Measurements from ENCODE around the gene PRR33.
A peak's percentile ranks its signal among the peaks of the same experiment; 100 is the strongest.
"Not testable (repeated sequence)": the region's sequence is repeated elsewhere in the genome, so short reads cannot be mapped to it uniquely, and the experiment has no call there.

PRR33 gene

DNA sequence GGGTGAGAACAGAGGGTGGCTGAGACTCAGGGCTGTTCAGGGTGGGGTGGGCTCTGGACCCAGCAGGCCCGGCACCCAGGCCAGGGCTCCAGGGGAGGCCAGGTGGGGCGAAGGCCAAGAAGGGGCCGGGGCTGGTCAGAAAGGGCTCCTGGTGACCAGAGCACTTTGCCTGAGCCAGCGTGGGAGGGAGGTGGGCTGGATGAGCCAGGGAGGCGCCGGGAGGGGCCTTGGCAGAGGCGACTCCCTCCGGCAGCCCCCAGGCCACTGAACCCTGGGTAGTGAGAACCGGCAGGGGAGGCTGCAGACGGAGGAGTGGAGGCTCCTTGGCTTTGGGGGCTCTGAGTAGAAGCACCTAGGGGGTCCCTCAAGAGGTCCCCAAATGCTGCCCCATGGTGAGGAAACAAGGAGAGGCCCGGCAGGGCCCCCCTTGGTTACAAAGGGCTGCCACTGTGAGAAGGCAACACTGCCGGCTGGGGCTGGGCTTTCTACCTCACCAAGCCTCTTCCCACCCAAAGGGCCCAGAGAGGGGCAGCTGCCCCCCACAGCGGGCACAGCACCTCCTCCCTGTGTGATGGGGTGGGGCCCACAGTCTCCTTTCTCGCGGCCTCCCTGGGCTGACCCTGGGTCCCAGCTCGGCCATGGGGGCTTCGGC is 17.1 kb downstream of the PRR33 start:
- DNase-seq: not testable (repeated sequence)

DNA sequence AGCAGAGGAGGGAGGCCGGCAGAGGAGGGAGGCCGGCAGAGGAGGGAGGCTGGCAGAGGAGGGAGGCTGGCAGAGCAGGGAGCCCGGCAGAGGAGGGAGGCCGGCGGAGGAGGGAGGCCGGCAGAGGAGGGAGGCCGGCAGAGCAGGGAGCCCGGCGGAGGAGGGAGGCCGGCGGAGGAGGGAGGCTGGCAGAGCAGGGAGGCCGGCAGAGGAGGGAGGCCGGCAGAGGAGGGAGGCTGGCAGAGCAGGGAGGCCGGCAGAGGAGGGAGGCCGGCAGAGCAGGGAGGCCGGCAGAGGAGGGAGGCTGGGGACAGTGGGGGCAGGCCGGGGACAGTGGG is 17.9 kb downstream of the PRR33 start:
- DNase-seq: not testable (repeated sequence)

DNA sequence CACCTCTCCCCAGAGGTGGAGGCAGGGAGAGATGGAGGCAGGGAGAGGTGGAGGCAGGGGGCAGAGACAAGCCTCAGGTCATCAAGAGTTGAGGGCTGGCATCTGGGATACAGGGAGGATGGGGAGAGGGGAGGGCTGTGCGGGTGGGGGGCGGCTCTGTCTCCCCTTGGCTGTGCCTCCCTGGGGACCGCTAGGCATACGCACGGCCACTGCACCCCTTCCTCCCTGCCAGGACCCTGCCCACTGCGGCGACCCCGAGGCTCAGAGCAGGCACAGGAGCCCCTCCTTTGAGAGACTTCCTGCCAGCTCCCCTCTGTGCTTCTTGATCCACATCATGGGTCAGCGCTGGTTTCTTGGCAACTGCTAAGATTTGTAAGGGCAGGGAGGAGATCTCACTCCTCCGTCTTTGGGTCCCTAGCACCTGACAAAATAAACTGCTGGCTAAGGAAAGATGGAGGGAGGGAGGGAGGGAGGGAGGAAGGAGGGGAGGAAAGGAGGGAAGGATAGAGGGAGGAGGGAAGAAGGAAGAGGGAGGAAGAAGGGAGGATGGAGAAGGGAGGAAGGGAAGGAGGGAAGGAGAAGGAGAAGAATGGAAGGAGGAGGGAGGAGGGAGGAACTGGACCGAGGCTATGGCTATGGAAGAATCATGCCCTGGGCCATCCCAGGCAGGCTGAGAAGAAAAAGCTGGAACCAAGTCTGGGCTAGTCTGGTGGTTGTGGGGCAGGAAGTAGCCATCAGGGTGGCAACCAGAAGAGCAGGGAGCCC is 18.5 kb downstream of the PRR33 start:
- DNase-seq: no peak

DNA sequence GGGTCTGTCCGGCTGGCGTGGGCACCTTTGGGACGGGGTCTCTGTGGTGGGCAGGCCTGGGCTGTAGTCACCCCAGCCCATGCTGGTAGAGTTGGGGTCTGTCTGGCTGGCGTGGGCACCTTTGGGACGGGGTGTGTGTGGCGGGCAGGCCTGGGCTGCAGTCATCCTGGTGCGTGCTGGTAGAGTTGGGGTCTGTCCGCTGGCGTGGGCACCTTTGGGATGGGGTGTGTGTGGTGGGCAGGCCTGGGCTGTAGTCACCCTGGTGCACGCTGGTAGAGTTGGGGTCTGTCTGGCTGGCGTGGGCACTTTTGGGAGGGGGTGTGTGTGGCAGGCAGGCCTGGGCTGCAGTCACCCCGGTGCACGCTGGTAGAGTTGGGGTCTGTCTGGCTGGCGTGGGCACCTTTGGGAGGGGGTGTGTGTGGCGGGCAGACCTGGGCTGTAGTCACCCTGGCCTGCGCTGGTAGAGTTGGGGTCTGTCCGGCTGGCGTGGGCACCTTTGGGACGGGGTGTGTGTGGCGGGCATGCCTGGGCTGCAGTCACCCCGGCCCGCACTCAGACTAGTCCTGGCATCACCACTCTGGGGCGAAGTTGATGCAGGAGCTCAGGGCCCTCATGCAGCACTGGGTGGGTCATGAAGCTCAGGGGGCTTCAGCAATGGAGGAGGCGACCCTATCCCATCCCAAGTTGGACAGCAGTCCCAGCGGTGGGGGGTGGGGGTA is 19.3 kb downstream of the PRR33 start:
- DNase-seq: no peak

DNA sequence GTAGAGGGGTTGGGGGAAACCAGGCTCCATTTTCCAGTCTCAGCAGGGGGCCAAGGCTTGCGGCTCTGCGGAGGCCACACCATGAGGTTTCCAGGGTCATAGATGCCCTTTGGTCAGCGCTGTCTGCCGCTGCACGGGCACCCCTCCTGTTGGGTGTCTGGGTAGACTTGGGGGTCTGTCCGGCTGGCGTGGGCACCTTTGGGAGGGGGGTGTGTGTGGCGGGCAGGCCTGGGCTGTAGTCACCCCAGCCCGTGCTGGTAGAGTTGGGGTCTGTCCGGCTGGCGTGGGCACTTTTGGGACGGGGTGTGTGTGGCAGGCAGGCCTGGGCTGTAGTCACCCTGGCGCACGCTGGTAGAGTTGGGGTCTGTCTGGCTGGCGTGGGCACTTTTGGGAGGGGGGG is 20.2 kb downstream of the PRR33 start:
- DNase-seq: no peak

DNA sequence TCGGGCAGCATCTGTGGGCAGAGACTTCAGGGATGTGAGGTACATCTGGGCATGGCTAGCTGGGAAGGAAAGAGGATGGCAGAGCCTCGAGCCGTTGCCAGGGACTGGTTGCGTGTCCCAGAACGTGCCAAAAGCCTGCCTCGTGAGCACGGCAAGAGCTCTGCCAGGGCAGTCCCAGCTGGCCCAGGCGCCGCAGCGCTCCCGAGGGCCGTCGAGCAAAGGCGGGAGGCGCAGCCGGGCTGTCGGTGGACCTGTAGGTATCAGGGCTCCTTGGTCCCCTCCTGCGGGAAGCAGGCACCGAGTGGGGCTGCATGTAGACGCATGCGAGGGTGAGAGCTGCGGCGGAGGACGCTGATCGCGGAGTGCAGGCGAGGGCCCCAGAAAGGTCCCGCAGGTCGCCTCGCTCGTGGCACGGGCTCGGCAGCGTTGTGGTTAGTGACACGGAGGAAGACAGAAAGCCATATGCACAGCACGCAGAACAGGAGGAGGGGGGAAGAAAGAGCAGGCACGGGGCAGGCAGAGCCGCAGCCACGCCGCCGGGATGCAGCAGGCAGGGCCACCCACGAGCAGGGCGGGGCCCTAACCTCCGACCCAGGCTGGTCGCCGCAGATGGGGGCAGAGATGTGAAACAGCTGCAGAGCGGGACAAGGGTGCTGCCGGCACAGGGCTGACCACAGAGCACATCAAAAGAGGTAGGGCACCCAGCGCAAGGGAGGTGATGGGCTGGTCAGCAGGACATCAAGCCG is 20.8 kb downstream of the PRR33 start:
- no peak for DNase-seq

DNA sequence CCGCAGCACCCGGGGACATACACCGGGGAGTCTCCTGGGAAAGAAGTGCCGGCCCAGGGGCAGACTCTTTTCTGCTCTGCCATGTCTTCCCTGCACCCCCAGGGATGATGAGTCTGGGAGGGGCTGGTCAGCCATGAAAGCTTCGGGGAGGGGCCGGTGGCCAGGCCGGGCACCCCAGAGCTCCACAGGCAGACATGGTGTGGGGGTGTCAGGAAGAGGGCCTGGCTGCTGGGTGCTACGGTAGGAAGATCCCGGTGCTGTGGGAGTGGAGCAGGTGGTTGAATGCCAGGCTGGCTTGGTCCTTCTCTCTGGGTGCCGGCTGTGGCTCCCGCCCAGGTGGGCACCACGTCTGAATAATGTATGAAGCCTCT is 21.4 kb downstream of the PRR33 start:
- DNase-seq: no peak

DNA sequence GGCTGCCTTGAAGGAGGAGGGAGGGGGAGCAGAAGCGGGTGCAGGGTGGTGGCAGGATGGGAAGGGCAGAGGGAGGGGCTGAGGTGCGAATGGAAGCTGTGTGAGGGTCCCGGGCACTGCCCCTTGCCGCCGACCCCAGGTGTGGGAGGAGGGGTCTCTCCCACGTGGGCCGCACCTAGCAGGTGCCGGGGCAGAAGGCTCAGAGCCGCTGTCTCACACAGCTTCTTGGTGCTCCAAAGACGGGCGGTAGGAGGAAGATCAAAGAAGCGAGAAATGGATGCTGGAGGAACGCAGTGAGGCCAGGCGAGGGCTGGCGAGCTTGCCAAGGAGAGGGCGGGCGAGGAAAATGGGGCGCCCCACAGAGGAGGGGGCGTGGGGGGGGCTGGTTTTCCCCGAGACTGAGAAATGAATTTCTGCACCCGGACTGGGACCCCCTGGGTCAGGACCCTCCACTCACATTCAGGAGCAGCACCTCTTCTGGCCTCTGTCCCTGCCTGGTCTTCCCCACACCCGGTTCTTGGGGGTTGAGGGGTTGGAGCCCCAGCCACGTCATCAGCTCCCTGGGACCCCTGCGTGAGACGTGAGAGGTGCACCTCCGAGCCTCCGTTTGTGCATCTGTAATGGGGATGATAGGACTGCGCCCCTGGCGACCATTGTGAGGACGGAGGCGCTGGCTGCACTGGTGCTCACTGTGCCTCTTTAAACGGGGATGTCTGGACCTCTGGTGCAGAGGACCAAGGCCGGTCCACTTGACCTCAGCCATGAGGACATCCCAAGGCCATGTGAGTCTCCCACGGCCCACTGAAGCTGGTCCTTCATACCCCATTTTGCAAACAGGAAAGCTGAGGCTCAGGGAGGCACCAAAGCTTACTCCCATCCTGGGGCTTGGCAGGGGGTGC is 22.0 kb downstream of the PRR33 start:
- DNase-seq: no peak

DNA sequence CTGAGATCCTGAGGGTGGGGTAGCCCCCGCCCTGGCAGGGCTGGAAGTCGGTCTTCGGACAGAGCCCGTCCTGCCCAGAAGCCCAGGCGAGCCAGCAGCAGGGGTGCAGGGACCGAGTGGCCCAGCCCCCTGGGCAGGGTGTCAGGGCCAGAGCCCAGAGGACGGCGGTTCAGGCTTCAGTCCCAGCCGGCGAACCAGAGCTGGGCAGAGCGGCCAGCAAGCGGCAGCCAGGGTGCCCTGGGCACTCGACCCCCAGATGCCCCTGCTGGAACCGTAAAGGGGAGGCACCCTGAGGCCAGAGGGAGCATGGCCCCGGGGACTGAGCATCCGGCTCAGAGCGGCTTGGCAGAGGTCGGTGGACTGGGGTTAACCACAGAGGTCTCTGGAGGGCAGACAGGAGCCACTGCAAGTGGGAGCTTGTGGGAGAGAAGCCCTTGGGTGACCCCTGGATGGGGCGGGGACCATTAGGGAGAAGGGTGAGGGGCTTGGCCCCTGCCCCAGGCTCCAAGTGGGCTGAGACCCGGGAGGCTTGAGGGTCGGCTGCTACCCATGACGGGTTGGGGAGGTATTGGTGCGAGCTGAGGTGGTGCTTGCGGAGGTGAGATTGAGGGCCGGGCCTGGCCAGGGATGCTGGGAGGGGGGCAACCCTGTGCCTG is 22.9 kb downstream of the PRR33 start:
- DNase-seq: no peak

DNA sequence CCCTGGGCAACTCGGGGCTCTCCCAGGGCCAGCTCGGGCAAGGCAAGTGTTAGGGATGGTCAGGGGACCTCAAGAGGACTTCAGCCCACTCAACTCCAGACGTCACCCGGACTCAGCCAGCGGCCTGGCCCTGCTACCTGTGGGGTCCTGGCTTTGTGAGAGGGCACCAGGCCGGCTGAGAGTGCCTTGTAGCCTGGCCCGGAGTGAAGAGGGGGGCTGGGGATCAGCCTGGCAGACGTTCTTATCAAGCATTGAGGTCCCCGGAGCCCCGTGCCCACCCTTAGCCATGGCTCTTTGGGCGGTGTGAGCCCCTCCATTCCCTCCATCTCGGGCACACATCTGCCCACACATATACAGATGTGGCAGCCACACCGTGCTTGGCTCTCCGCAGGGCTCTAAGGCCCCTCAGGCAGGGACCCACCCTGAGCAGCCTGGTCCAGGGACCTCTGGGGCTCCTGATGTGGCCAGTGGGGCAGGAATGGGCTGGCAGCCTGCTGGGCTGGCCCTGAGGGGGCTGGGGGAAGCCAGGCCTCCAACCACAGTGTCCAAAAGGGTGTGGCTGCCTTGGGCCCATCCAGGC is 23.5 kb downstream of the PRR33 start:
- no peak for DNase-seq

DNA sequence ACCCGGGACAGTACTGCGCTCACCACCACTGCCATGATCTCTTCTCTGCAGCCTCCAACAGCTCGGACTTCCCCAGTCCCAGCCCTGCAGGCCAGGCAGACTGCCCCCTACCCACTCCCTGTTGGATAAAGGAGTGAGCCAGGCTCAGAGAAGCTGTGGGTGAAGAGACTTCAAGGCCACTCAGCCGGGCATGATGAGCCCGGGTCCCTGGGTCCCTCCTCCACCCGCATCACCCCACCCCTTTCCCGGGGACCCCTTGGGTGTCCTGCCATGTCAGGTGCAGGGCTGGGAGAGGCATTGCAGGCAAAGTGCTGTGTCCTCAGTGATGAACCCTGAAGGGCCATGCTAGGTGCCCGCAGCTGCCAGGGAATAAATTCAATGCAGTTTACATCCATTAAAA is 24.3 kb downstream of the PRR33 start:
- DNase-seq: no peak

DNA sequence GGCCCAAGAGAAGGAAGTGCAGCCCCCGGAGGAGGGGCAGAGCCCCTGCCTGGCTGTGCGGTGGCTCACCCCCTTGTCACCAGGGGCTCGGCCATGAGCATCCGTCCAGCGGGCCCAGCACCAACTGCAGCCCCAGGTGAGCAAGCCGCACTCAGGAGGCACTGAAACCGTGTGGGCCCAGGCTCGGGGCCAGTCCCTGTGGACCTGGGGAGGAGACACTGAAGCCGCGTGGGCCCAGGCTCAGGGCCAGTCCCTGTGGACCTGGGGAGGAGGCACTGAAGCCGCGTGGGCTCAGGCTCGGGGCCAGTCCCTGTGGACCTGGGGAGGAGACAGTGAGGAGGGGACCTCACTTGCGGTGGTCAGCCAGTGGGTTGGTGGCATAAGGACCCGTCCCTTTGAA is 24.9 kb downstream of the PRR33 start:
- no peak for DNase-seq

DNA sequence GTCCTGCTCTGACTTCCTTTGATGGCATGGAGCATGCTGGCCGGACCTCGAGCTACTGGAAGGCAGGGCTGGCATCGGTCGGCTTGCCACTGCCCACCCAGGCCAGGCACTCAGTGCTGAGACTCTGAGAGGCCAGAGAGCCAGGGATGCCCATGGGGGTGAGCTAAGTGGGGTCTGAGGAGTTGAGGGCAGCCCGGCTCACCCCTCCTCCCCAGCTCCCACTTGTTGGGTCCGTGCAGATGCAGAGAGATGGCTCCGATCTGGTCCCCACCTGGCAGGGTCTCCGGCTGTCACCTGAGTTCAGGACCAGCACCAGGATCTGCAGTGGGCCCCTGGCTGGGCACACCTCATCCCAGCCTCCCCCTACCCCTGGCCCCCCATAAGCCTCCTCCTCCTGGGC is 25.5 kb downstream of the PRR33 start:
- DNase-seq: no peak

DNA sequence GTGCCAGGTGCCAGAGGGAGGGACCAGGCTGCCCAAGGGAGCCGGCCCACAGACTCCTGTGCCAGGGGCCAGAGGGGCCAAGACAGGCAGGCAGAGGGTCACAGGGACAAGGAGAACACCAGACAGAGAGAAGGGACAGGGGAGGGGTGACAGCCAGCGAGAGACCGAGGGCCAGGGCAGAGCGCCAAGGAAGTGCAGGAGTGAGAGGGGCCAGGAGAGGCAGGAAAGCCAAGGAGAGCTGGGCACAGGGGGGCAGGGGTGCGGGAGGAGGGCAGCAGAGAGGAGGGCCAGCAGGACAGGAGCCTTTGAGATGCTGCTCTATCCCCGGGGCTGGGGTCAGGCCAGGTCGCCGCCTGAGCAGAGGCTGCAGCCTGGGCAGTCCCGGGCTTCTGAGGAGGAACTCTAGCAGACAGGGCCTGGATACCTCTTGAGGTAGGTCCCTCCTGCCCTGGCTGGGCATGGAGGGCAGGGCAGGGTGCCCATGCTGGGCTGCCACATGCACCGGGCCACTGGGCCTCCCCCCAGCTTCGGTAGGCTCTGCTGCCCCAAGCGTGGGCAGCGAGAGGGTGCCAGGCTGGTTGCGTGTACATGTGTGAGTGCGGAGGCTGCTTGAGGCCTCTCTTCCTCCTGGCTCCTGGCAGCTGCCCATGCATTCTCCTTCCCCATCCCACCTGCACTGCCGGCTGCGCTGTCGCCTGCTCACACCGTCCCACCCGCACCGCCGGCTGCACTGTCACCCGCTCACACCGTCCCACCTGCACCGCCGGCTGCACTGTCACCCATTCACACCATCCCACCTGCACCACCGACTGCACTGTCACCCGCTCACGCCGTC is 26.6 kb downstream of the PRR33 start:
- peak; percentile 35 for DNase-seq

DNA sequence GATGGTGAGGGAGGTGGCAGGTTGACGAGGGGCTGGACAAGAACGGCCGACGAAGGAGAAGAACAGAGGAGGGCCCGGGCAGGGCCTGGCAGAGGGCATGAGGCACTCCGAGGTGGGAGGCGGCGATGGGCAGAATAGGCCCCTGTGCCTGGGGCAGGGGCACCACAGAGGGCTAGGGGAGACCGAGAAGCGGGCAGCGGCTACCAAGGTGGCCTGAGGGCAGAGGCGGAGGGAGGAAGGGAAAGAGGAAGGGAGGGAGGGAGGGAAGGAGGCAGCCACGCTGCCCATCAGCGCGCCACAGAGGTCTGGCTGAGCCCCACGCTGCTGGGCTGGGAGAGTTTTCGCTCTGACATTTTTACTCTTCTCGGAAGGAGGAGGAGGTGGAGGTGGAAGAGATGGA is 27.5 kb downstream of the PRR33 start:
- DNase-seq: no peak

DNA sequence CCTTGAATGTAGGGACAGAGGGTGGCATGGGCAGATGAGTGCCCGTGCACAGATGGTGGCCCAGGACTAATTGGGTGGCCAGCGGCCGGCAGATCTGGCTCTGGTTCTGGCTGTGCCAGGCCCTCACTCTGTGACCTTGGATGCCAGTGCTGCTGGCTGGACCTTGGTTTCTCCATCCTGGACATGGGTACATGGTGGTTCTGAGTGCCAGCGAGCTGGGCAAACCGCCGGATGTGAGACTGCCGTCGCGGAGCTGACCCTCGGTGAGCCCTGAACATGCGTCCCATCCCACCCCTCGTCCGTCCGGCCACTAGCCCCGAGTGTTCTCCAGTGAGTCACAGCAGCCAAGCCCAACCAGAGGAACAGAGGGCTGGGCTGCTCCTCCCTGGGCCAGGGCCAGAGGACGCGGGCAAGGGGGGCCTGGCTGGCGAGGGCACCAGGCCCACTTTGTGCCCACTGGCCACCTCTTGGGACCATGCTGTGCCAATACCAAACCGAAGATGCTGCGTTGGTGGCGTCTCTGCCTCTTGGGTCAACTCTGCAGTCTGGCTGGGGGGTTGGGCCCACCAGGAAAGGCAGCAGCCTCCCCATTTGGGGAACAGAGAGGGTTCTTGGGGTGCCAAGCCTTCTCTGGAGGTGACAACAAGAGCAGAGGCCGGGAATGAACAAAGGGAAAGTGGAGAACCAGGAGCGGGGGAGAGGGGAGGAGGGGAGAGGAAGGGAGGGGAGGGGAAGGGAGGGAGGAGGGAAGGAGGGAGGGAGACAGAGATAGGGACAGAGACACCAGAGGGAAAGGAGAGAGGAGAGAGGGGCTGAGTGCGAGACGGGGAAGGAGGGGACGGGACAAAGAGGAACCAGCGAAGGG is 28.1 kb downstream of the PRR33 start:
- peak; percentile 53 for DNase-seq

DNA sequence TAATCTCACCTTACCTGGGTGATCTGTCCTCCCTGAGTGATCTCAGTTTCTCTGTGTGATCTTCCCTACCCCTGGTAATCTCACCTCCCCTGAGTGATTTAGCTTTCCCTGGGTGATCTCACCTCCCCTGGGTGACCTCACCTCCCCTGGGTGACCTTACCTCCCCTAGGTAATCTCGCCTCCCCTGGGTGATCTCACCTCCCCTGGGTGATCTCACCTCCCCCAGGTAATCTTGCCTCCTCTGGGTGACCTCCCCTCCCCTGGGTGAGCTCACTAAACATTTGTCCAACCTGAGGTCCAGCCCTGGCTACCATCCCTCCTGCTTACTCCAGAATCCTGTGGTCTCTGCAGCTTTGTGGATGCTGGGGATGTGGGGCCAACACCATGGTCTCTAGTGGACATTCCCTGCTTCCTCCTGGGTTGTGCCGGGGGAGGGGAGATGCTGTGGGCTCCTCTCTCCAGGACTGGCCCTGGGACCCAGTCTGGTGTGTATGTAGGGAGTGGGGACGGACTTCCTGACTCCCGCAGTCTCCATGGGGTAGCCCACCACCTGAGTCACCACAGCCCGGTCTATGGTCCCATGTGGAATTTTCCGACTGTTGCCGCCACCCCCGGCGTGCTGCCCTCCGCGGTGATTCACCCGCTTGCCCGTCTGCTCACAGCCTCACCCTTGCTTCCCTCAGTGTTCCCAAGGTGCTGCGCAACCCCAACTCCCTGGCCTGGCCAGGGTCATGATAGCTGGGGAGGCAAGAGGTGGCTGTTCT is 28.9 kb downstream of the PRR33 start:
- no peak for DNase-seq

All from NCI-H2029 (cell line).